ENCODE data around the gene AMOTL1.

The AMOTL1 gene

DNA sequence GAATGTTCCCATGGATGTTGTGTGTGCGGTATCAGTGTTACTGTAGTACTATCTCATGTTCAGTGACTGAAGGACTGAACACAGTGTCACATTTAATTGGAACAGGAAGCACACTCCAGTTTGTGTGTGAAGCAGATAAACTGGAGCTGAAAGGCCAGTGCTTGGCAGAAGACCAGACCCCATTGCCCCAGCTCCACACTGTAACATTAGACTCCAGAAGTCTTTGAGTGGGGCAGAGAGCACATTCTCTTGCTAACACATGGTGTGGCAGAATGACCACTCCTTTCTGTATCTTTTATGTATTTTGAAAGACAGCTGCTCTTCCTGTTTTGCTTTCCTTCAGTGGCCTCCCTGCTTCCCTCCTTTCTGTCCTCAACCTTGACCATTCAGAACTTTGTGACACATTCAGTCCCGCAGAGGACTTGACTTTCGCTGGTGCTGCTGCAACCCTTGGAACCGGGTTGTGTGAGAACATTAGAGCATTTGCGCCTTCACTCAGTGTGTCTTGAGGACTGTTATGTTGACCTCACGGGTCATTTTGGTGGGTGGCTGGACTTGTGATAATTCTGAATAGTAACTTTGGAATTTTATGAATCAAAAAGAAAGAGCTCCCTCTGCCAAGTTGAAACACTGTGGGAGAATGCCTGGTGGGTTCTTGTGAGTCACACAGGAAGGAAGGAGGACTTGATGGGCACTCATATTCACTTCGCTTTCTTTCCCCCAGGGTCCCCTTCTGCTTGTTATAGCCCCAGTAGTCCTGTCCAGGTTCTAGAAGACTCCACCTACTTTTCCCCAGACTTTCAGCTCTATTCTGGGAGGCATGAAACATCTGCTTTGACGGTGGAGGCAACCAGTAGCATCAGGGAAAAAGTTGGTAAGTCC is 26.4 kb downstream of the AMOTL1 start:
- Histone ChIP-seq H3K36me3 (ENCODE audit: control insufficient read depth in 2 of 2, insufficient read depth in 2 of 2, low read length in 2 of 2) (peaks cover 3 to 4% of the 10 kb centered on the region in 2 donors), H3K4me1 (ENCODE audit: control insufficient read depth, insufficient read depth, low read length) (peaks cover 63% of the 10 kb centered on the region), H3K9ac (ENCODE audit: low read length in 2 of 2) (peak overlapping the region in 1 of 2 donors; percentile 11), H3K9me3 (ENCODE audit: control insufficient read depth in 2 of 2, low read length in 2 of 2) (no peaks in the 10 kb centered on the region), H3K4me3 (ENCODE audit: low read length in 2 of 2) (peak overlapping the region; percentile 1 to 54), H3K27me3 (ENCODE audit: control insufficient read depth in 1 of 2, insufficient read depth in 2 of 2, low read length in 2 of 2) (no peaks in the 10 kb centered on the region), H3K27ac (ENCODE audit: low read length) (peak overlapping the region; percentile 62)

DNA sequence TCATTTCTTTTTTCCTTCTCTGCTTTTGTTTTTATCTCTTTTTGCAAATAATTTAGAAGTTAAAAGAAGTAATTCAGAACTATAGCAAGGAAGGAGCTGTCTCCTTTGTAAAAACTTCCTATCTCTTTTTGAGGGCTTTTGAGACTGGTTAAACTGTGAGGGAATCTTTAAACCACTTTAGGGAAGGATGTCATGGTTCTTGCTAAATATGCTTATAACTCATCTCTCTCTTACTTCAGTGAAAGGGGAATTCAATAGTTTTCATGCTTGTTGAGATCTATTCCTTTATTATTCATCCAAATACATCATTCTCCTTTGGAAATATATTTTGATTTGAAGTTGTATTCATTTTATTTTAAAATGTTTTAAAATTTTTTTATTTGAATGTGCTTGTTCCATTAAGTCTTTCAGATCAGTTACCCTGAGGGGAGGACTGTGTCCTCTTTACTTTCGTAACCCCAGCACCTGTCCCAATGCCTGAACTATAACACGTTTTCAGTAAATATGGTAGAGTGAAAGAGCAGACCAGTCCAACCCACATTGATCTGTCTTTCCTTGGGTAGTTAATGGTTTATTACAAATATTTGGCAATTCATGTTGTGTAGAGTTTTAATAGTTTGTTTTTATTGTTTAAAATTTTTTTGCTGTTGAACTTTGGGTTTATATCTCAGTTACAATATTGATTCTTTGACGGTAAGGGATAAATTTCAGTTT is 27.5 kb downstream of the AMOTL1 start:
- H3K9ac ChIP-seq (ENCODE audit: low read length in 2 of 2): no peak overlapping the region
- no peak overlapping the region for H3K4me3 ChIP-seq (ENCODE audit: low read length in 2 of 2)
- peaks cover 64% of the 10 kb centered on the region for H3K4me1 ChIP-seq (ENCODE audit: control insufficient read depth, insufficient read depth, low read length)
- no peaks in the 10 kb centered on the region for H3K9me3 ChIP-seq (ENCODE audit: control insufficient read depth in 2 of 2, low read length in 2 of 2)
- peaks cover 4 to 6% of the 10 kb centered on the region in 2 donors for H3K36me3 ChIP-seq (ENCODE audit: control insufficient read depth in 2 of 2, insufficient read depth in 2 of 2, low read length in 2 of 2)
- no peaks in the 10 kb centered on the region for H3K27me3 ChIP-seq (ENCODE audit: control insufficient read depth in 1 of 2, insufficient read depth in 2 of 2, low read length in 2 of 2)
- no peak overlapping the region for H3K27ac ChIP-seq (ENCODE audit: low read length)

DNA sequence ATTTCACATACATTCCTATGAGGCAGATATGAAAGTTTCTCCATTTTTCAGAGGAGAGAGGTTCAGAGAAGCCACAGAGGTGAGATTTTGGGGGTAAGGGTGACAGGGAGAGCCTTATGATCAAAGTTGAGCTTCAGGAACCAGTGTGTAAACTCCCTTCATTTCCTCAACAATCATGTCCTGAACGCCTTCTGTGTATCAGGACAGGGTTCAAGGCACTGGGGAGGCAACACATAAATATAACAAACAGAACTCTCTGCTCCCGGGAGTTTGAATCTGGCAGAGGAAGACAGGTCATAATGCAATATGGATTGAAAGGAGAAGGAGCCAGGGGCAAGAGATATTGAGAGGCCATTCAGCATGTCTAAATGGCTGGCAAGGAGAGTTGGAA is 28.0 kb downstream of the AMOTL1 start:
- H3K27me3 ChIP-seq (ENCODE audit: control insufficient read depth in 1 of 2, insufficient read depth in 2 of 2, low read length in 2 of 2): no peaks in the 10 kb centered on the region
- peaks cover 6 to 9% of the 10 kb centered on the region in 2 donors for H3K36me3 ChIP-seq (ENCODE audit: control insufficient read depth in 2 of 2, insufficient read depth in 2 of 2, low read length in 2 of 2)
- peaks cover 67% of the 10 kb centered on the region for H3K4me1 ChIP-seq (ENCODE audit: control insufficient read depth, insufficient read depth, low read length)
- H3K9ac ChIP-seq (ENCODE audit: low read length in 2 of 2): no peak overlapping the region
- no peaks in the 10 kb centered on the region for H3K9me3 ChIP-seq (ENCODE audit: control insufficient read depth in 2 of 2, low read length in 2 of 2)
- no peak overlapping the region for H3K4me3 ChIP-seq (ENCODE audit: low read length in 2 of 2)
- no peak overlapping the region for H3K27ac ChIP-seq (ENCODE audit: low read length)

DNA sequence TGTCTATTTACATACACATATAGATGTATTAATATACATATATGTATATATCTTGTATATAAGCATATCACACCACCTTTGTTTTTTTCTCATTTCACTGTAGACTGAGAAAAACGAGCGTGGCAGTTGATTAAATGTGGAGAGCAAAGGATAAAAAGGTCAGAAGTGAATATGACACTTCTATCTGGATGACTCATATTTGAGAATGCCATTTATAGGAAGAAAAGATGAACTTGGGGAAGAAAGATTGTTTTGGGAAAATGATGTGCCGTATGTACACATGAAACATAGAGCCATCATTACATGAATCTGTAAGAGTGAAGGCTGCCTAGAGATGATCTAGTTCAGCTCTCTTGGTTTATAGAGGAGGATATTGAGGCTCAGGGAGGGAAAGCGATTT is 28.7 kb downstream of the AMOTL1 start:
- no peaks in the 10 kb centered on the region for H3K9me3 ChIP-seq (ENCODE audit: control insufficient read depth in 2 of 2, low read length in 2 of 2)
- H3K27ac ChIP-seq (ENCODE audit: low read length): peak overlapping the region; percentile 13
- H3K4me3 ChIP-seq (ENCODE audit: low read length in 2 of 2): no peak overlapping the region
- H3K4me1 ChIP-seq (ENCODE audit: control insufficient read depth, insufficient read depth, low read length): peaks cover 74% of the 10 kb centered on the region
- no peak overlapping the region for H3K9ac ChIP-seq (ENCODE audit: low read length in 2 of 2)
- H3K36me3 ChIP-seq (ENCODE audit: control insufficient read depth in 2 of 2, insufficient read depth in 2 of 2, low read length in 2 of 2): peaks cover 6 to 9% of the 10 kb centered on the region in 2 donors
- no peaks in the 10 kb centered on the region for H3K27me3 ChIP-seq (ENCODE audit: control insufficient read depth in 1 of 2, insufficient read depth in 2 of 2, low read length in 2 of 2)

DNA sequence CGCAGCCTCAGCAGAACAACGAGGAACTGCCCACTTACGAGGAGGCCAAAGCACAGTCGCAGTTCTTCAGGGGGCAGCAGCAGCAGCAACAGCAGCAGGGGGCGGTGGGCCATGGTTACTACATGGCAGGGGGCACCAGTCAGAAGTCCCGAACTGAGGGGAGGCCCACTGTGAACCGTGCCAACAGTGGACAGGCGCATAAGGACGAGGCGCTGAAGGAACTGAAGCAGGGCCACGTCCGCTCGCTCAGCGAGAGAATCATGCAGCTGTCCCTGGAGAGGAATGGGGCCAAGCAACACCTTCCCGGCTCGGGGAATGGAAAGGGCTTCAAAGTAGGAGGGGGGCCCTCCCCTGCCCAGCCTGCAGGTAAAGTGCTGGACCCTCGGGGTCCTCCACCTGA is 31.6 kb downstream of the AMOTL1 start:
- Histone ChIP-seq H3K4me3 (ENCODE audit: low read length in 2 of 2) (no peak overlapping the region), H3K36me3 (ENCODE audit: control insufficient read depth in 2 of 2, insufficient read depth in 2 of 2, low read length in 2 of 2) (peaks cover 13 to 18% of the 10 kb centered on the region in 2 donors), H3K27me3 (ENCODE audit: control insufficient read depth in 1 of 2, insufficient read depth in 2 of 2, low read length in 2 of 2) (no peaks in the 10 kb centered on the region), H3K9me3 (ENCODE audit: control insufficient read depth in 2 of 2, low read length in 2 of 2) (no peaks in the 10 kb centered on the region), H3K9ac (ENCODE audit: low read length in 2 of 2) (no peak overlapping the region), H3K4me1 (ENCODE audit: control insufficient read depth, insufficient read depth, low read length) (peaks cover 69% of the 10 kb centered on the region), H3K27ac (ENCODE audit: low read length) (peak overlapping the region; percentile 71)

DNA sequence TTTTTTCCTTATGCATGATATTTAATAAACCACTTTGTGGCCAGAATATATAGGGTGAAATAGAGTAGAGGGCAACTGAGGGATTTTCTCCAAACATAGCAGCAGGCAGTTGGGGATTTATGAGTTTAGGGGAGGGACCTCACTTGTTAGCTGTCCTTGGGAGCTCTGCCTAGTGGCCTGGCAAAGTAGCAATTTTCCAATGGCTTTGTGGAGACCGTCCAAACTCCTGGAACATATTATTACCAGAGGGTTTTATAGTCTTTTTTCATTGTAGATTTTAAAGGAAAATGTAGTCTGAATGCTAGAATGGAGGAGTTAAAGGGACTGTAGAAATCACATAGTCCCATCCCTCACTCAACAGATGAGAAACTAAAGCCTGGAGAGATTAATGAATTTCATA is 32.3 kb downstream of the AMOTL1 start:
- Histone ChIP-seq H3K27me3 (ENCODE audit: control insufficient read depth in 1 of 2, insufficient read depth in 2 of 2, low read length in 2 of 2) (no peaks in the 10 kb centered on the region), H3K4me1 (ENCODE audit: control insufficient read depth, insufficient read depth, low read length) (peaks cover 73% of the 10 kb centered on the region), H3K36me3 (ENCODE audit: control insufficient read depth in 2 of 2, insufficient read depth in 2 of 2, low read length in 2 of 2) (peaks cover 13 to 21% of the 10 kb centered on the region in 2 donors), H3K9ac (ENCODE audit: low read length in 2 of 2) (peak overlapping the region in 1 of 2 donors; percentile 25), H3K9me3 (ENCODE audit: control insufficient read depth in 2 of 2, low read length in 2 of 2) (no peaks in the 10 kb centered on the region), H3K4me3 (ENCODE audit: low read length in 2 of 2) (no peak overlapping the region), H3K27ac (ENCODE audit: low read length) (peak overlapping the region; percentile 71)

DNA sequence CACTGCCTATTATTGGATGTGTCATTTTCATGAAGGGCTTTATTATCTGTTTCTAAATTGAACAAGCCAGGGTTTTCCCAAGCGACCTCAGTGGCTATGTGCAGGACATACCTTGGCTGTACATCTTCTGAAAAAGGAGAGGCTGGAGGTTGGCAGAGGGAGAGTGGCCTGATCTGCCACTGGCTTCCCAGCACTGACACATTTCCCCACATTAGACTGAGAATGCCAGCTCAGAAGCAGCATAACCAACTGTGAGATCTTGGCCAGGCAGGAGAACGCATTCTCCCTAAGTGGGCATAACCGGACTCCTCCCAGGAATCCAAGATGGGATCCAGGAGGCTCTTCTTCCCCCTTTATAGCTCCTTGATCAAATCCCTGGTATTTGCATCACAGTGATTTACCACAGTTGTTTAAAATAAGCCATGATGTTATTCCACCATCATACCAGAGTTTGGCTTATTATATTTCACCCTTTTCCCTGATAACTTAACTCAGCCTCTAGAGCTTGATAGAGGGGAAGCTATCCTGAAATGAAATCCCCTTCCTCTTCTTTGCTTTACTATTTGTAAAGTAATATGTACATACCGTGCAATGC is 33.8 kb downstream of the AMOTL1 start:
- Histone ChIP-seq H3K27ac (ENCODE audit: low read length) (peak overlapping the region; percentile 71), H3K27me3 (ENCODE audit: control insufficient read depth in 1 of 2, insufficient read depth in 2 of 2, low read length in 2 of 2) (no peaks in the 10 kb centered on the region), H3K4me1 (ENCODE audit: control insufficient read depth, insufficient read depth, low read length) (peaks cover 78% of the 10 kb centered on the region), H3K4me3 (ENCODE audit: low read length in 2 of 2) (peak overlapping the region in 1 of 2 donors; percentile 29), H3K9ac (ENCODE audit: low read length in 2 of 2) (peak overlapping the region; percentile 14 to 39), H3K9me3 (ENCODE audit: control insufficient read depth in 2 of 2, low read length in 2 of 2) (no peaks in the 10 kb centered on the region), H3K36me3 (ENCODE audit: control insufficient read depth in 2 of 2, insufficient read depth in 2 of 2, low read length in 2 of 2) (peaks cover 15 to 21% of the 10 kb centered on the region in 2 donors)

DNA sequence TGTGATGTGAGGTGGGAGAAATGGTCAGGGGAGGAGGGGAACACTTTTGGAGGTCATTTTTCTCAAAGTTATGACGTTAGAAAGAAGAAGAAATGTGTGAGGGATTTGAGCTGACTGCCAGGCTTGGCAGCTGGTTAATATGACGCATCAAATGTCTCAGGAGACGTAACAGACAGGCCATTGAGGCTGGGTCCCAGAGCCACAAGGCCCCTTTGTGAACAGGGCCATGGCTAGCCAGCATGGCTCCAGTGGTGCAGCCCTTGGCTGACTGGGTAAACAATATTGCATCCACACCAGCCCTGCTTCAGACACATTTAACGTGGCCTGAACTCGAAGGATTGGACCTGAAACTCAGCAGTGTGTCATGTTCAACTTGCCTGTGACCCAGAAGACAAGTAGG is 34.3 kb downstream of the AMOTL1 start:
- Histone ChIP-seq H3K36me3 (ENCODE audit: control insufficient read depth in 2 of 2, insufficient read depth in 2 of 2, low read length in 2 of 2) (peaks cover 15 to 21% of the 10 kb centered on the region in 2 donors), H3K4me3 (ENCODE audit: low read length in 2 of 2) (no peak overlapping the region), H3K27me3 (ENCODE audit: control insufficient read depth in 1 of 2, insufficient read depth in 2 of 2, low read length in 2 of 2) (no peaks in the 10 kb centered on the region), H3K9ac (ENCODE audit: low read length in 2 of 2) (peak overlapping the region in 1 of 2 donors; percentile 3), H3K9me3 (ENCODE audit: control insufficient read depth in 2 of 2, low read length in 2 of 2) (no peaks in the 10 kb centered on the region), H3K27ac (ENCODE audit: low read length) (peak overlapping the region; percentile 71), H3K4me1 (ENCODE audit: control insufficient read depth, insufficient read depth, low read length) (peaks cover 73% of the 10 kb centered on the region)

DNA sequence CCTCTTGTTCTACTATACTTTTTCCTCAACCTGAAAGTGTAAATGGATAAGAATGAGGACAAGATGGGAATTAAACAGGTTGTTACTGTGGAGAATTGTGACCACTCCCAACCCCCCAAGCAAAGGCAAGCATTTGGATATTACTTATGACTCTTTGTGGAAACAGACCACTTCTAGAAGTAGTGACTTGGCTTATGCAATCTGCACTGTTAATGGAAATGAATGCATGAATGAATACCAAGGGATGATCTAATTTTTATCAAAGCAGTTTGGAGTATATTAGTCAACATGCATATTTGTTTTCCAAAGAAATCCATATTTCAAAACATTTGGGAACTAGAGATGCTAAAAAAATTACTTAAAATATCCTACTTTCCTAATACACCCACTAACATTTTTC is 35.3 kb downstream of the AMOTL1 start:
- Histone ChIP-seq H3K4me1 (ENCODE audit: control insufficient read depth, insufficient read depth, low read length) (peaks cover 68% of the 10 kb centered on the region), H3K27me3 (ENCODE audit: control insufficient read depth in 1 of 2, insufficient read depth in 2 of 2, low read length in 2 of 2) (no peaks in the 10 kb centered on the region), H3K9ac (ENCODE audit: low read length in 2 of 2) (no peak overlapping the region), H3K27ac (ENCODE audit: low read length) (no peak overlapping the region), H3K4me3 (ENCODE audit: low read length in 2 of 2) (no peak overlapping the region), H3K9me3 (ENCODE audit: control insufficient read depth in 2 of 2, low read length in 2 of 2) (no peaks in the 10 kb centered on the region), H3K36me3 (ENCODE audit: control insufficient read depth in 2 of 2, insufficient read depth in 2 of 2, low read length in 2 of 2) (peaks cover 15 to 21% of the 10 kb centered on the region in 2 donors)

DNA sequence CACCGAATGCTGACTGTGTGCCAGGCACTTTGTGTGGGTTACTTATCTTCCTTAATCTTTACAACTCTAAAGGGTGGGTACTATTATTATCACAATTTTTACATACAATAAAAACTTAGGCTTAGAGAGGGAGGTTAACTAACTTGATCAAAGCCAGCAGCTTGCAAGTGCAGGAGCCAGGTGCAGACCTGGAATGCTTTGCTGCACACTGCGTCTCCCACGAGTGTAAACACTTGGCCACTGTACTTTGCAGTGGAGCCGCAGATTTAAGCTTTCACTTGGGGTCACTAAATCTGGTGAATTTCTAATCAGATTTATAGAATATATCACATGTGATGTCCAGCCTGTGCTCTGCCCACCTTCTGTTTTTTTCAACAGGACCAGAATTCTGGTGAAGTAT is 36.7 kb downstream of the AMOTL1 start:
- H3K9me3 ChIP-seq (ENCODE audit: control insufficient read depth in 2 of 2, low read length in 2 of 2): no peaks in the 10 kb centered on the region
- no peak overlapping the region for H3K9ac ChIP-seq (ENCODE audit: low read length in 2 of 2)
- peak overlapping the region; percentile 60 for H3K27ac ChIP-seq (ENCODE audit: low read length)
- H3K4me1 ChIP-seq (ENCODE audit: control insufficient read depth, insufficient read depth, low read length): peaks cover 65% of the 10 kb centered on the region
- no peak overlapping the region for H3K4me3 ChIP-seq (ENCODE audit: low read length in 2 of 2)
- H3K36me3 ChIP-seq (ENCODE audit: control insufficient read depth in 2 of 2, insufficient read depth in 2 of 2, low read length in 2 of 2): peaks cover 9 to 17% of the 10 kb centered on the region in 2 donors
- H3K27me3 ChIP-seq (ENCODE audit: control insufficient read depth in 1 of 2, insufficient read depth in 2 of 2, low read length in 2 of 2): no peaks in the 10 kb centered on the region
